DOHH2 (cell line): ENCODE measurements around the gene MVP.

Experiments
- H3F3A ChIP-seq: fragments of 200-600 bp; sonication (generic), shearing (Covaris generic); 2 replicates; pipeline ENCODE4 v1.6.0; 2016; ENCODE audit warnings: antibody characterized with exemption, mild to moderate bottlenecking; ENCODE audit not compliant: control insufficient read depth, insufficient read depth
- H3K27ac ChIP-seq: fragments of 200-600 bp; sonication (generic); 2 replicates; pipeline ENCODE4 v1.5.1; 2014; ENCODE audit warnings: low read depth, mild to moderate bottlenecking, low read length, moderate library complexity
- H3K27me3 ChIP-seq: fragments of 200-600 bp; sonication (generic); 2 replicates; pipeline ENCODE4 v1.6.1; 2014; ENCODE audit warnings: mild to moderate bottlenecking, low read length, mixed read lengths; ENCODE audit not compliant: control insufficient read depth
- H3K36me3 ChIP-seq: fragments of 200-600 bp; sonication (generic); 2 replicates; pipeline ENCODE4 v1.6.1; 2014; ENCODE audit warnings: mild to moderate bottlenecking, low read length, moderate library complexity, mixed read lengths; ENCODE audit not compliant: control insufficient read depth
- H3K4me1 ChIP-seq: fragments of 200-600 bp; sonication (generic); 2 replicates; pipeline ENCODE4 v1.6.1; 2014; ENCODE audit warnings: mild to moderate bottlenecking, low read length, mixed read lengths; ENCODE audit not compliant: control insufficient read depth
- H3K4me2 ChIP-seq: fragments of 200-600 bp; sonication (generic); 2 replicates; pipeline ENCODE4 v1.6.0; 2014; ENCODE audit warnings: mild to moderate bottlenecking, low read length, moderate library complexity
- H3K4me3 ChIP-seq: fragments of 200-600 bp; sonication (generic); 2 replicates; pipeline ENCODE4 v1.5.1; 2014; ENCODE audit warnings: mild to moderate bottlenecking, low read length, mixed read lengths
- H3K79me2 ChIP-seq: fragments of 200-600 bp; sonication (generic); 2 replicates; pipeline ENCODE4 v1.6.1; 2014; ENCODE audit warnings: mild to moderate bottlenecking, low read length, mixed read lengths; ENCODE audit not compliant: control insufficient read depth
- H3K9me2 ChIP-seq: fragments of 200-600 bp; sonication (generic); replicated peaks from 2 replicates; pipeline ENCODE4 v1.6.1; 2014; ENCODE audit warnings: mild to moderate bottlenecking, low read length, mixed read lengths; ENCODE audit not compliant: control insufficient read depth
- H3K9me3 ChIP-seq: fragments of 200-600 bp; sonication (generic); 2 replicates; pipeline ENCODE4 v1.6.1; 2014; ENCODE audit warnings: antibody characterized with exemption, low read length, mixed read lengths; ENCODE audit not compliant: control insufficient read depth, insufficient read depth
- H4K20me1 ChIP-seq: fragments of 200-600 bp; sonication (generic); 2 replicates; pipeline ENCODE4 v1.6.0; 2014; ENCODE audit warnings: low read depth, mild to moderate bottlenecking, antibody characterized with exemption, low read length, moderate library complexity; ENCODE audit not compliant: control insufficient read depth, insufficient read depth
- EZH2phosphoT487 ChIP-seq: fragments of 200-600 bp; sonication (generic); IDR thresholded peaks from 2 replicates; pipeline ENCODE4 v1.6.1; 2017; ENCODE audit warnings: borderline replicate concordance, mild to moderate bottlenecking, antibody characterized with exemption, low read length, moderate library complexity, mixed read lengths
- TF ChIP-seq, protein P1 (sequence below): fragments of 200-600 bp; sonication (generic); IDR thresholded peaks from one replicate; pipeline ENCODE4 v1.5.1; 2014; ENCODE audit warnings: antibody characterized with exemption, mild to moderate bottlenecking, low read depth, low read length; ENCODE audit not compliant: poor library complexity, severe bottlenecking

MVP gene

DNA sequence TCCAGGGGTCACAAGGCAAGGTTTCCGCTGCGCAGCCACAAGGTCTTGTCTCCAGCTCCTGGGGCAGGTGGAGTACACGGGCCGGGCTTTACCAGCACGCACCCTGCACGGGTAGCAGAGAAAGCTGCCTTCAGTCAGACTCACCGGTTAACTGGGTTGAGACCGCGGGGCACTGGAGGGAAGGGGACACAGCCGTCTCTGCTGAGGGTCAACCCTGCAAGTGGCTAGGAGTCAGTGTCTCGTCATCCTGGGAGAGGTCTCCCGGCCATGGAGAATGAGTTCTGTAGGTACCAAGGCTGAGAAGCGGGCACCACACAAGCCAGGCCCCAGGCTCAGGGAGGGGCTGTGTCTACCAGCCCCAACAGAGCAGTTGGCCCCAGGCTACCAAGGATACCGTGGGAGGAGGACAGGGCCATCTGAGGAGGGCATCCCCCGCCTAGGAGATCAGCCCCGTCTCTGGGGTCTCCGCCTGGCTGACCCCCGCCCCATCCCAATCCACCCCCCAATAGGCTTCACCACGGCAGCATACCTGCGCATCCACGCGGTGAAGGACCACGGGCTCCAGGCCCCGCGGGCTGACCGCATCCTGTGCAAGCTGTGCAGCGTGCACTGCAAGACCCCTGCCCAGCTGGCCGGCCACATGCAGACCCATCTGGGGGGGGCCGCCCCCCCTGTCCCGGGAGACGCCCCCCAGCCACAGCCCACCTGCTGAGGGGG, 11.1 kb upstream of the MVP start:
- H3K27ac ChIP-seq: no peak overlapping the region
- H4K20me1 ChIP-seq: peaks cover 24% of the 10 kb centered on the region
- peaks cover 49% of the 10 kb centered on the region for H3K36me3 ChIP-seq
- H3F3A ChIP-seq: peaks cover 19% of the 10 kb centered on the region
- H3K79me2 ChIP-seq: peaks cover 30% of the 10 kb centered on the region
- peaks cover 70% of the 10 kb centered on the region for H3K4me1 ChIP-seq
- H3K9me2 ChIP-seq: no peaks in the 10 kb centered on the region
- no peaks in the 10 kb centered on the region for H3K9me3 ChIP-seq
- H3K27me3 ChIP-seq: no peaks in the 10 kb centered on the region
- H3K4me3 ChIP-seq: peak overlapping the region; percentile 97
- peak overlapping the region; percentile 97 for H3K4me2 ChIP-seq
- TF ChIP-seq, protein P1, sequence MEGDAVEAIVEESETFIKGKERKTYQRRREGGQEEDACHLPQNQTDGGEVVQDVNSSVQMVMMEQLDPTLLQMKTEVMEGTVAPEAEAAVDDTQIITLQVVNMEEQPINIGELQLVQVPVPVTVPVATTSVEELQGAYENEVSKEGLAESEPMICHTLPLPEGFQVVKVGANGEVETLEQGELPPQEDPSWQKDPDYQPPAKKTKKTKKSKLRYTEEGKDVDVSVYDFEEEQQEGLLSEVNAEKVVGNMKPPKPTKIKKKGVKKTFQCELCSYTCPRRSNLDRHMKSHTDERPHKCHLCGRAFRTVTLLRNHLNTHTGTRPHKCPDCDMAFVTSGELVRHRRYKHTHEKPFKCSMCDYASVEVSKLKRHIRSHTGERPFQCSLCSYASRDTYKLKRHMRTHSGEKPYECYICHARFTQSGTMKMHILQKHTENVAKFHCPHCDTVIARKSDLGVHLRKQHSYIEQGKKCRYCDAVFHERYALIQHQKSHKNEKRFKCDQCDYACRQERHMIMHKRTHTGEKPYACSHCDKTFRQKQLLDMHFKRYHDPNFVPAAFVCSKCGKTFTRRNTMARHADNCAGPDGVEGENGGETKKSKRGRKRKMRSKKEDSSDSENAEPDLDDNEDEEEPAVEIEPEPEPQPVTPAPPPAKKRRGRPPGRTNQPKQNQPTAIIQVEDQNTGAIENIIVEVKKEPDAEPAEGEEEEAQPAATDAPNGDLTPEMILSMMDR: no peak
- TF ChIP-seq EZH2phosphoT487: no peak

DNA sequence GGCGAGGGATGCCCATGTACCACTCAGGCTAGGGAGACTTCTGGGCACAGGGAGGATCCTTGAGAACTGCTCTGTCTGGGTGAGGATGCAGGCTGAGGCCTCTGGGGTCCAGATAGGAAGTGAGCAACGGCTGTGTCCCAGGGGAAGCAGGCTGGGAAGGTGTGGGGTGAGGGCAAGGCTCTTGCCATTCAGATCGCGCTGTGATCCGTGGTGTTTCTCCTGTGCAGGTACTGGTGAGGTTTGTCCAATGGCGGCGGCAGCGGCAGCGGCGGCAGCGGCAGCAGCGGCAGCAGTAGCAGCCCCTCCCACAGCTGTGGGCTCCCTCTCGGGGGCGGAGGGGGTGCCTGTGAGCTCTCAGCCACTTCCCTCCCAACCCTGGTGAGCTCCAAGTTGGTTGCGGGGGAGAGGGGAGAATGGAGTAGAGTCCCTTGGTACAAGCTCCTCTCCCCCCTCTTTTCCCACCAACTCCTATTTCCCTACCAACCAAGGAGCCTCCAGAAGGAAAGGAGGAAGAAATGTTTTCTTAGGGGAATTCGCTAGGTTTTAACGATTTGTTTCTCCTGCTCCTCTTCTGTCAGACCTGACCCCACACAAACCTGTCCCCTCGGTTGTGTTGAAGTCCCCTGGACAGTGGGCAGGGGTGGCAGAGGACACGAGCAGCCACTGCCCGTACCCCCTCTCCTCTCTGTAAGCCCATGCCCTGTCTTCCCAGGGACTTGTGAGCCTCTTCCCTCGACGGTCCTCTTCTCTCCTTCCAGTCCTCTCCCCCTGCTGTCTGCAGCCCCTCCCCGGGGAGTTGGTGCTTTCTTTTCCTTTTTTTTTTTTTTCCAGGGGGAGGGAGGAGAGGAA, 10.2 kb upstream of the MVP start:
- no peak for TF ChIP-seq EZH2phosphoT487
- TF ChIP-seq, protein P1: no peak
- Histone ChIP-seq H3K4me2 (peak overlapping the region; percentile 97), H3K4me1 (peaks cover 70% of the 10 kb centered on the region), H3K27ac (no peak overlapping the region), H3K79me2 (peaks cover 28% of the 10 kb centered on the region), H3K27me3 (no peaks in the 10 kb centered on the region), H3K9me3 (no peaks in the 10 kb centered on the region), H3K36me3 (peaks cover 40% of the 10 kb centered on the region), H4K20me1 (peaks cover 24% of the 10 kb centered on the region), H3K9me2 (no peaks in the 10 kb centered on the region), H3K4me3 (peak overlapping the region; percentile 97), H3F3A (peaks cover 13% of the 10 kb centered on the region)

DNA sequence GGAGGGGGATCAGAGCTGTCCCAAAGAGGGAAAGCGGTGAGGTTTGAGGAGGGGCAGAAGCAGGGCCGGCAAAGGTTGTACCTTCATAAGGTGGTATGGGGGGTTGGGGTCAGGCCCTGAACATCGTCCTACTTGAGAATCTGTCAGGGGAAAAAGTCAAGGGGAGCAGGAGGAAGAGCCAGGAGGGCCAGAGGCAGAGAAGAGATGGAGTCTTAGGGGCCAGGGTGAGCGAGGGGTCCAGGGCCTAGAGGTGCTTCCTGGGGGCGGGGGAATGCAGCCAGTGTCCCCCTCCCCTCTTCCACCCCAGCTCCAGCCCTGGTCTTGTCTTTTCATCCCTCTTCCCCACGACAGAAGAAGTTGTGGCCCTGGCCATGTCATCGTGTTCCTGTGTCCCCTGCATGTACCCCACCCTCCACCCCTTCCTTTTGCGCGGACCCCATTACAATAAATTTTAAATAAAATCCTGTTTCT, 9.5 kb upstream of the MVP start:
- H3F3A ChIP-seq: peaks cover 13% of the 10 kb centered on the region
- peak overlapping the region; percentile 7; the same call in 1 of the 2 replicates for H3K27ac ChIP-seq
- TF ChIP-seq, protein P1: no peak
- no peak for TF ChIP-seq EZH2phosphoT487
- H3K79me2 ChIP-seq: peaks cover 28% of the 10 kb centered on the region
- peaks cover 38% of the 10 kb centered on the region for H3K36me3 ChIP-seq
- no peaks in the 10 kb centered on the region for H3K9me3 ChIP-seq
- H4K20me1 ChIP-seq: peaks cover 24% of the 10 kb centered on the region
- H3K4me2 ChIP-seq: peak overlapping the region; percentile 97
- H3K4me3 ChIP-seq: peak overlapping the region; percentile 97
- H3K9me2 ChIP-seq: no peaks in the 10 kb centered on the region
- no peaks in the 10 kb centered on the region for H3K27me3 ChIP-seq
- peaks cover 72% of the 10 kb centered on the region for H3K4me1 ChIP-seq
